ENCODE results near the gene GBP4. TPM values are rescaled to one million over a fixed set of nuclear protein-coding genes. Genes with fewer than 3 reads are reported as not detected.
"Not testable (repeated sequence)": the region's sequence is repeated elsewhere in the genome, so short reads cannot be mapped to it uniquely, and the experiment has no call there.

Gene GBP4
- 10 to 100 TPM; 48.5 to 49.5 TPM for total RNA-seq
- polyA plus RNA-seq: 10 to 100 TPM; 36.8 to 54.3 TPM

DNA sequence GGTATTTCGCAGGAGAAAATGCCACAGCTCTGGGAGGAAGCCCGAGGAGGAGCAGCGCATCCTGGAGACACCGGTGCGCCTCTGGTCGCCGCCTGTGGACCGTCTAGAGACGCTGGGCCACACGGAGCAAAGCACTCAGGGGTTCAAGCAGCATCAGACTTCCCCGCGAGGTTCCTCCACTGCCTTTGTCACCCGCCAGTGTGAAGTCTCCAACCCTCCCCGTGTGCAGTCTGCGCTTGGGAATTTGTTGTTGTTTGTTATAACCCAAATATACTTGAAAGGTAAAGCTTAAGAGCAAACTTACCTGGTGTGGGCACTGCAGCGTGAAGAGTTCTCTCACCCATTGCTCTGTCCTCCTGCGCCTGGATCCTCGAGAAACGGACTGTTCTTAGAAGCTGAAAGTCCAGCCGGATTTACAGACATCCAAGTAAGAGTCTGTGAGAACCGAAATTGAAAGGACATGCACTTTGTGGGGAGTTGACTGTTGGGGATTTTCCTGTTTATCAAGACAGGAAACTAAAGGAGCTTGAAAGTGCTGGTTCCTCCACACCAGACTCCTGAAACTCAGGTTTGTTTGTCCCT is at the start of gene GBP4:
Gene GBP4, minus strand, starts transcription at position 452 of the 582 bp plus-strand sequence. Its CDS starts 108 bp downstream, at position 344.
- H3K27ac Mint-ChIP-seq: peak within 1 kb of the TSS; percentile 94 to 99 (median 95)
- peaks cover 60% of the 10 kb centered on the region for H3K4me1 ChIP-seq (ENCODE audit: insufficient read depth, low read length)

DNA sequence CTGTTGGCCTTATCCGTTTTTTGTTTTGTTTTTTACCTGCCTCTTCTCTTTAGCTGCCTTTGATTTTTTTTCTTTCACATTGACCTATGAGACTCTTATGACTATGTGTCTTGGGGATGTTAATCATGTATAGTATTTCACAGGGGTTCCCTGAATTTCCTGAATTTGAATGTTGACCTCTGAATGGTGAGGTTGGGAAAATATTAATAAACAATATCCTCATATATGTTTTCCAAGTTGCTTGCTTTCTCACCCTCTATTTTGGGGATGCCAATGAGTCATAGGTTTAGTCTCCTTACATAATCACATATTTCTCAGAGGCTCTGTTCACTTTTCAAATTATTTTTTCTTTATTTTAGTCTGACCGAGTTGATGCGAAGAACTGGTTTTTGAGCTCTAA is 44.3 kb upstream of the GBP4 start:
- ChIA-PET POLR2A (ENCODE audit: partially characterized antibody) (no interaction called here), CTCF (ENCODE audit: partially characterized antibody) (no interaction called here)
- peaks cover 42 to 45% of the 10 kb centered on the region in 2 donors for H3K36me3 Mint-ChIP-seq
- Histone ChIP-seq H3K4me3 (ENCODE audit: low read length in 2 of 2) (no peak overlapping the region), H3K4me1 (ENCODE audit: insufficient read depth, low read length) (no peaks in the 10 kb centered on the region), H3K36me3 (ENCODE audit: insufficient read depth, low read length) (no peaks in the 10 kb centered on the region), H3K27me3 (ENCODE audit: insufficient read depth, low read length) (no peaks in the 10 kb centered on the region), H3K9me3 (ENCODE audit: control insufficient read depth in 1 of 2, low read length in 2 of 2) (peaks cover 0 to 3% of the 10 kb centered on the region in 2 donors), H3K27ac (ENCODE audit: low read depth, low read length) (no peak overlapping the region)
- peaks cover 3 to 29% (median 10%) of the 10 kb centered on the region in 4 donors for H3K4me1 Mint-ChIP-seq
- H3K27me3 Mint-ChIP-seq: no peaks in the 10 kb centered on the region
- no peak overlapping the region for H3K27ac Mint-ChIP-seq
- DNase-seq: no peak
- H3K9me3 Mint-ChIP-seq: peaks cover 2 to 33% (median 25%) of the 10 kb centered on the region in 8 donors
- intact Hi-C loops (cut with micrococcal nuclease): no loop called here
- no peak overlapping the region for H3K4me3 Mint-ChIP-seq

More for the DNA sequence above, at the start of gene GBP4:
- H3K4me3 ChIP-seq (ENCODE audit: low read length in 2 of 2): peak within 1 kb of the TSS; percentile 80
- no peaks in the 10 kb centered on the region for H3K9me3 ChIP-seq (ENCODE audit: control insufficient read depth in 1 of 2, low read length in 2 of 2)
- H3K36me3 ChIP-seq (ENCODE audit: insufficient read depth, low read length): peaks cover 9% of the 10 kb centered on the region
- peak; percentile 36 to 58 (median 45) for DNase-seq
- Mint-ChIP-seq H3K4me1 (peaks cover 48 to 88% (median 63%) of the 10 kb centered on the region in 4 donors), H3K36me3 (peaks cover 42 to 60% of the 10 kb centered on the region in 2 donors), H3K27me3 (no peaks in the 10 kb centered on the region), H3K9me3 (peaks cover 0 to 5% (median 2%) of the 10 kb centered on the region in 8 donors), H3K4me3 (peak within 1 kb of the TSS; percentile 96 to 99 (median 98))
- ChIA-PET CTCF (ENCODE audit: partially characterized antibody) (interaction anchor here (0.6 to 4.1 kb wide), 17 partner anchors 10 to 215 kb away, joined by 3 to 34 read pairs (median 5); partner anchors contain the start of gene GBP5), POLR2A (ENCODE audit: partially characterized antibody) (interaction anchor here (0.7 to 4.2 kb wide), 22 partner anchors 9 to 413 kb away, joined by 3 to 74 read pairs (median 4); partner anchors contain the start of genes GBP1, GBP3 and GBP5)
- intact Hi-C loops (cut with micrococcal nuclease): loop anchor here (1.0 to 5.0 kb wide), 4 partner anchors 59 to 200 kb away; partner anchors contain the start of gene GBP5
- peak within 1 kb of the TSS; percentile 85 for H3K27ac ChIP-seq (ENCODE audit: low read depth, low read length)
- no peaks in the 10 kb centered on the region for H3K27me3 ChIP-seq (ENCODE audit: insufficient read depth, low read length)

GRCh38 chr1:89221341-89221740 is 22.6 kb upstream of the GBP4 start:
- intact Hi-C loops (cut with micrococcal nuclease): no loop called here
- peaks cover 4 to 26% of the 10 kb centered on the region in 2 donors for H3K36me3 Mint-ChIP-seq
- no peak overlapping the region for H3K27ac ChIP-seq (ENCODE audit: low read depth, low read length)
- no peaks in the 10 kb centered on the region for H3K36me3 ChIP-seq (ENCODE audit: insufficient read depth, low read length)
- CTCF ChIA-PET (ENCODE audit: partially characterized antibody): no interaction called here
- no peak for DNase-seq
- H3K27me3 ChIP-seq (ENCODE audit: insufficient read depth, low read length): no peaks in the 10 kb centered on the region
- H3K9me3 ChIP-seq (ENCODE audit: control insufficient read depth in 1 of 2, low read length in 2 of 2): no peaks in the 10 kb centered on the region
- H3K27me3 Mint-ChIP-seq: no peaks in the 10 kb centered on the region
- POLR2A ChIA-PET (ENCODE audit: partially characterized antibody): no interaction called here
- H3K4me3 ChIP-seq (ENCODE audit: low read length in 2 of 2): no peak overlapping the region
- H3K4me3 Mint-ChIP-seq: no peak overlapping the region
- H3K27ac Mint-ChIP-seq: no peak overlapping the region
- H3K4me1 Mint-ChIP-seq: no peaks in the 10 kb centered on the region
- peaks cover 3 to 17% (median 12%) of the 10 kb centered on the region in 8 donors for H3K9me3 Mint-ChIP-seq
- H3K4me1 ChIP-seq (ENCODE audit: insufficient read depth, low read length): no peaks in the 10 kb centered on the region

DNA sequence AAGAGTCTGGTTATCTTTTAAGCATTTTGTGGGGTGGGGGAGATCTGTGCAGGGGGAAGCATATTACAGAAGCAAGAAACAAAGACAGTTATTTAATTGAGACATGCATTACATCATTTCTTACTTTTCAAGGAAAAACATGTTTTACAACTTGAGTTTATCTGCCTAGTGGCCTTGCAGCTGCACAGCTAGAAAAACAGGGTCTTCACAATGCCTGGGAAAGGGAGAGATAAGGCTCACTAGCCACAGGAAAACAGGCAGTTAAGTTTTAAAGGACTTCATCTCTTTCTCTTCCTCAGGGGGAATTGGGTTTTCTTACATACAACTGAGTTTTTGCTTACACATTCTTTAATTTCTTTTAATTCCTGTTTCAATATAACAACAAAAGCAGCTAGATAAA is 21.1 kb upstream of the GBP4 start:
- H3K4me1 Mint-ChIP-seq; H3K27ac Mint-ChIP-seq; CTCF ChIA-PET (ENCODE audit: partially characterized antibody): not testable (repeated sequence)

DNA sequence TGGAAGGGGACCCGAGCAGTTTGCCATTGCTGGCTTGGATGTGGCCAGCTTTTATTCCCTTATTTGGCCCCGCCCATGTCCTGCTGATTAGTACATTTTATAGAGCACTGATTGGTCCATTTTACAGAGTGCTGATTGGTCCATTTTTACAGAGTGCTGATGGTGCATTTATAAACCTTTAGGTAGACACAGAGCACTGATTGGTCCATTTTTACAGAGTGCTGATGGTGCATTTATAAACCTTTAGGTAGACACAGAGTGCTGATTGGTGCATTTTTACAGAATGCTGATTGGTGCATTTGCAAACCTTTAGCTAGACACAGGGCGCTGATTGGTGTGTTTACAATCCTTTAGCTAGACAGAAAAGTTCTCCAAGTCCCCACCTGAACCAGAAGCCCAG is 20.2 kb upstream of the GBP4 start:
- POLR2A ChIA-PET (ENCODE audit: partially characterized antibody): not testable (repeated sequence)

More for the DNA sequence above, 21.1 kb upstream of the GBP4 start:
- H3K27ac ChIP-seq (ENCODE audit: low read depth, low read length); H3K9me3 Mint-ChIP-seq; H3K36me3 ChIP-seq (ENCODE audit: insufficient read depth, low read length); POLR2A ChIA-PET (ENCODE audit: partially characterized antibody); H3K4me3 ChIP-seq (ENCODE audit: low read length in 2 of 2); H3K4me1 ChIP-seq (ENCODE audit: insufficient read depth, low read length); DNase-seq; H3K9me3 ChIP-seq (ENCODE audit: control insufficient read depth in 1 of 2, low read length in 2 of 2); intact Hi-C loops (cut with micrococcal nuclease); H3K27me3 Mint-ChIP-seq; H3K27me3 ChIP-seq (ENCODE audit: insufficient read depth, low read length); H3K4me3 Mint-ChIP-seq: not testable (repeated sequence)
- peaks cover 6 to 13% of the 10 kb centered on the region in 2 donors for H3K36me3 Mint-ChIP-seq

DNA sequence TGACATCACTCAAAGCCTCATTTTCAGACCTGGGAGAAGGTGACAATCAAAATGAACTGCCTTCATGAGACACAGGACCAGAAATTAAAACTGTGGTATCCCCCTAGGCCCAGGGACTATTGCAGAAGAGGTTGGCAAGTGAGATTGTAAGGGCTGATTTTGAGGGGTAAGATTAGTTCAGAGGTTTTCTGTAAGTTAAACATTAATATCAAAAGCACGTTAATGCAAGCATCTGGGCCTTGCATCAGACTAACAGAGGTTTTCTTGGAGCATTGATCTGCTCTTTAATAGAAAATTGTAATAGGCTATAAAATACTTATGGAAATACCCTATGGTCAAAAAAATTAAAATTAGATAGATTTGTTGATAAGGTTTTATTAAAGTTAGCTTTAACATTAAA is 14.6 kb upstream of the GBP4 start:
- Histone ChIP-seq H3K4me3 (ENCODE audit: low read length in 2 of 2) (no peak overlapping the region), H3K9me3 (ENCODE audit: control insufficient read depth in 1 of 2, low read length in 2 of 2) (no peaks in the 10 kb centered on the region), H3K27me3 (ENCODE audit: insufficient read depth, low read length) (no peaks in the 10 kb centered on the region), H3K36me3 (ENCODE audit: insufficient read depth, low read length) (no peaks in the 10 kb centered on the region), H3K4me1 (ENCODE audit: insufficient read depth, low read length) (no peaks in the 10 kb centered on the region), H3K27ac (ENCODE audit: low read depth, low read length) (no peak overlapping the region)
- H3K9me3 Mint-ChIP-seq: peaks cover 0 to 17% (median 7%) of the 10 kb centered on the region in 8 donors
- peaks cover 14 to 26% of the 10 kb centered on the region in 2 donors for H3K36me3 Mint-ChIP-seq
- H3K27ac Mint-ChIP-seq: no peak overlapping the region
- intact Hi-C loops (cut with micrococcal nuclease): no loop called here
- no peak overlapping the region for H3K4me3 Mint-ChIP-seq
- CTCF ChIA-PET (ENCODE audit: partially characterized antibody): no interaction called here
- DNase-seq: no peak
- H3K4me1 Mint-ChIP-seq: no peaks in the 10 kb centered on the region
- POLR2A ChIA-PET (ENCODE audit: partially characterized antibody): no interaction called here
- H3K27me3 Mint-ChIP-seq: no peaks in the 10 kb centered on the region

More for the DNA sequence above, 20.2 kb upstream of the GBP4 start:
- H3K36me3 Mint-ChIP-seq: peaks cover 6 to 11% of the 10 kb centered on the region in 2 donors
- H3K36me3 ChIP-seq (ENCODE audit: insufficient read depth, low read length); H3K4me1 ChIP-seq (ENCODE audit: insufficient read depth, low read length); H3K27me3 ChIP-seq (ENCODE audit: insufficient read depth, low read length); H3K4me3 Mint-ChIP-seq; H3K4me3 ChIP-seq (ENCODE audit: low read length in 2 of 2); H3K9me3 ChIP-seq (ENCODE audit: control insufficient read depth in 1 of 2, low read length in 2 of 2); H3K4me1 Mint-ChIP-seq; H3K27ac Mint-ChIP-seq; H3K9me3 Mint-ChIP-seq; H3K27me3 Mint-ChIP-seq; H3K27ac ChIP-seq (ENCODE audit: low read depth, low read length); intact Hi-C loops (cut with micrococcal nuclease); CTCF ChIA-PET (ENCODE audit: partially characterized antibody); DNase-seq: not testable (repeated sequence)

- Mint-ChIP-seq H3K27ac (no peak overlapping the region), H3K4me1 (peaks cover 0 to 2% (median under 1%) of the 10 kb centered on the region in 4 donors), H3K27me3 (no peaks in the 10 kb centered on the region), H3K9me3 (peaks cover 0 to 22% (median 8%) of the 10 kb centered on the region in 8 donors), H3K36me3 (peaks cover 21 to 26% of the 10 kb centered on the region in 2 donors), H3K4me3 (peak overlapping the region in 1 of 8 donors; percentile 36)
- no peaks in the 10 kb centered on the region for H3K27me3 ChIP-seq (ENCODE audit: insufficient read depth, low read length)
- no peak for DNase-seq
- no peak overlapping the region for H3K4me3 ChIP-seq (ENCODE audit: low read length in 2 of 2)
- H3K9me3 ChIP-seq (ENCODE audit: control insufficient read depth in 1 of 2, low read length in 2 of 2): no peaks in the 10 kb centered on the region
- POLR2A ChIA-PET (ENCODE audit: partially characterized antibody): no interaction called here
- CTCF ChIA-PET (ENCODE audit: partially characterized antibody): no interaction called here
- H3K36me3 ChIP-seq (ENCODE audit: insufficient read depth, low read length): no peaks in the 10 kb centered on the region
- no peaks in the 10 kb centered on the region for H3K4me1 ChIP-seq (ENCODE audit: insufficient read depth, low read length)
- intact Hi-C loops (cut with micrococcal nuclease): no loop called here
- no peak overlapping the region for H3K27ac ChIP-seq (ENCODE audit: low read depth, low read length)
Observed at GRCh38 chr1:89211035-89211634, 12.4 kb upstream of the GBP4 start.

Data from CD4-positive, alpha-beta memory T cell (primary cell).